Measurements from ENCODE around the gene FRAS1. TPM values are rescaled to one million over a fixed set of nuclear protein-coding genes. Genes with fewer than 3 reads are reported as not detected.

Gene FRAS1
- polyA plus RNA-seq, 1 donor from 2014 or later = 2.8 TPM

- no peak for TF ChIP-seq REST (IDR thresholded peaks at IDR 0.05; ENCODE audit: borderline replicate concordance)
Measured at GRCh38 chr4:78519962-78520361, 462.8 kb downstream of the FRAS1 start (continued).

GRCh38 chr4:78520808-78521226, 463.7 kb downstream of the FRAS1 start:
- H3K4me3 ChIP-seq (ENCODE audit: low read length) = no peak overlapping the region
- no peaks in the 10 kb centered on the region for H3K27me3 ChIP-seq (ENCODE audit: insufficient read depth, low read depth, low read length)
- H3F3A ChIP-seq (ENCODE audit: insufficient read depth, low read length, poor library complexity, severe bottlenecking) = no peaks in the 10 kb centered on the region
- no peak overlapping the region for H3K4me2 ChIP-seq (ENCODE audit: low read length)
- no peaks in the 10 kb centered on the region for H3K36me3 ChIP-seq (ENCODE audit: insufficient read depth, low read length)
- no peaks in the 10 kb centered on the region for H4K20me1 ChIP-seq (ENCODE audit: insufficient read depth)
- H3K9ac ChIP-seq (ENCODE audit: low read length) = no peak overlapping the region
- no peaks in the 10 kb centered on the region for H3K9me2 ChIP-seq (ENCODE audit: insufficient read depth, low read length)
- no peak overlapping the region for H2AFZ ChIP-seq (ENCODE audit: low read depth, low read length)
- H3K9me3 ChIP-seq (ENCODE audit: low read length) = no peaks in the 10 kb centered on the region
- TF ChIP-seq EP300 (conservative IDR thresholded peaks at IDR 0.05; ENCODE audit: poor library complexity, severe bottlenecking) = no peak
- TF ChIP-seq TAF1 (IDR thresholded peaks at IDR 0.05; ENCODE audit: low read depth) = no peak
- no peak for TF ChIP-seq SMC3 (conservative IDR thresholded peaks at IDR 0.05; ENCODE audit: poor library complexity)
- no peak for TF ChIP-seq MXI1 (conservative IDR thresholded peaks at IDR 0.05; ENCODE audit: poor library complexity, severe bottlenecking)
- TF ChIP-seq REST (IDR thresholded peaks at IDR 0.05; ENCODE audit: borderline replicate concordance) = no peak
- TF ChIP-seq CTCF (IDR thresholded peaks at IDR 0.05; ENCODE audit: poor library complexity, severe bottlenecking) = no peak
- H3K79me2 ChIP-seq (replicated peaks; ENCODE audit: insufficient read depth, low read length) = no peaks in the 10 kb centered on the region
- no peak overlapping the region for H3K27ac ChIP-seq (ENCODE audit: low read length)

- Histone ChIP-seq H3K27ac (ENCODE audit: low read length) (no peak overlapping the region), H3K36me3 (ENCODE audit: insufficient read depth, low read length) (no peaks in the 10 kb centered on the region), H3K4me2 (ENCODE audit: low read length) (no peak overlapping the region), H3K9me3 (ENCODE audit: low read length) (no peaks in the 10 kb centered on the region), H3K9me2 (ENCODE audit: insufficient read depth, low read length) (no peaks in the 10 kb centered on the region), H4K20me1 (ENCODE audit: insufficient read depth) (no peaks in the 10 kb centered on the region), H3K27me3 (ENCODE audit: insufficient read depth, low read depth, low read length) (no peaks in the 10 kb centered on the region), H3K9ac (ENCODE audit: low read length) (no peak overlapping the region), H2AFZ (ENCODE audit: low read depth, low read length) (no peak overlapping the region), H3K79me2 (replicated peaks; ENCODE audit: insufficient read depth, low read length) (no peaks in the 10 kb centered on the region), H3K4me3 (ENCODE audit: low read length) (no peak overlapping the region), H3F3A (ENCODE audit: insufficient read depth, low read length, poor library complexity, severe bottlenecking) (no peaks in the 10 kb centered on the region)
- TF ChIP-seq MXI1 (conservative IDR thresholded peaks at IDR 0.05; ENCODE audit: poor library complexity, severe bottlenecking) (no peak), EZH2 (IDR thresholded peaks at IDR 0.05; ENCODE audit: borderline replicate concordance, insufficient read depth, low read length, poor library complexity, severe bottlenecking) (no peak)
Measured at GRCh38 chr4:78524009-78524408, 466.9 kb downstream of the FRAS1 start.

All from neural cell (in vitro differentiated cells).